ENCODE measurements around the gene NUP205. TPM values are rescaled to one million over a fixed set of nuclear protein-coding genes. Genes with fewer than 3 reads are reported as not detected.

The NUP205 gene
- total RNA-seq, 1 experiment from 2014 or later: 90.4 TPM

DNA sequence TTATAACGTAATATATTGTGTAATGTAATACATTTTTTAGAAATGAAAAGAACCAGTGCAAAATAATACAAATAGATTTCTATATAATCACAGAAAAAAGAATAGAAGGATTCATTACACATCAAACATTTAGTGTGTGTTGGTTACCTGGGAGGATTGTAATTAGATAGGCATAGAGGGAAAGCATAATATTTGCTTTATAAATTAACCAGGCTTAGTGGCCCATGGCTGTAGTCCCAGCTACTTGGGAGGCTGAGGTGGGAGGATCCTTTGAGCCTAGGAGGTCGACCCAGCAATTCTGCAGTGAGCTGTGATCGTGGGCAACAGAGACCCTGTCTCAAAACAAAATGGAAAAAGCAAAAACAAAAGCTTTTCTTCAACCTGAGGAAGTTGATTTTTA is 42.9 kb upstream of the NUP205 start:
- TF ChIP-seq SIN3A (IDR thresholded peaks at IDR 0.05; ENCODE audit: borderline replicate concordance, insufficient read depth, low read depth, low read length) (no peak), TCF7L2 (IDR thresholded peaks at IDR 0.05; ENCODE audit: low read depth, low read length) (no peak), POLR2AphosphoS5 (IDR thresholded peaks at IDR 0.05; ENCODE audit: low read depth, low read length) (no peak)
- TF ChIP-seq, protein P1, sequence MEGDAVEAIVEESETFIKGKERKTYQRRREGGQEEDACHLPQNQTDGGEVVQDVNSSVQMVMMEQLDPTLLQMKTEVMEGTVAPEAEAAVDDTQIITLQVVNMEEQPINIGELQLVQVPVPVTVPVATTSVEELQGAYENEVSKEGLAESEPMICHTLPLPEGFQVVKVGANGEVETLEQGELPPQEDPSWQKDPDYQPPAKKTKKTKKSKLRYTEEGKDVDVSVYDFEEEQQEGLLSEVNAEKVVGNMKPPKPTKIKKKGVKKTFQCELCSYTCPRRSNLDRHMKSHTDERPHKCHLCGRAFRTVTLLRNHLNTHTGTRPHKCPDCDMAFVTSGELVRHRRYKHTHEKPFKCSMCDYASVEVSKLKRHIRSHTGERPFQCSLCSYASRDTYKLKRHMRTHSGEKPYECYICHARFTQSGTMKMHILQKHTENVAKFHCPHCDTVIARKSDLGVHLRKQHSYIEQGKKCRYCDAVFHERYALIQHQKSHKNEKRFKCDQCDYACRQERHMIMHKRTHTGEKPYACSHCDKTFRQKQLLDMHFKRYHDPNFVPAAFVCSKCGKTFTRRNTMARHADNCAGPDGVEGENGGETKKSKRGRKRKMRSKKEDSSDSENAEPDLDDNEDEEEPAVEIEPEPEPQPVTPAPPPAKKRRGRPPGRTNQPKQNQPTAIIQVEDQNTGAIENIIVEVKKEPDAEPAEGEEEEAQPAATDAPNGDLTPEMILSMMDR (IDR thresholded peaks at IDR 0.05): no peak
- TF ChIP-seq, protein P2, sequence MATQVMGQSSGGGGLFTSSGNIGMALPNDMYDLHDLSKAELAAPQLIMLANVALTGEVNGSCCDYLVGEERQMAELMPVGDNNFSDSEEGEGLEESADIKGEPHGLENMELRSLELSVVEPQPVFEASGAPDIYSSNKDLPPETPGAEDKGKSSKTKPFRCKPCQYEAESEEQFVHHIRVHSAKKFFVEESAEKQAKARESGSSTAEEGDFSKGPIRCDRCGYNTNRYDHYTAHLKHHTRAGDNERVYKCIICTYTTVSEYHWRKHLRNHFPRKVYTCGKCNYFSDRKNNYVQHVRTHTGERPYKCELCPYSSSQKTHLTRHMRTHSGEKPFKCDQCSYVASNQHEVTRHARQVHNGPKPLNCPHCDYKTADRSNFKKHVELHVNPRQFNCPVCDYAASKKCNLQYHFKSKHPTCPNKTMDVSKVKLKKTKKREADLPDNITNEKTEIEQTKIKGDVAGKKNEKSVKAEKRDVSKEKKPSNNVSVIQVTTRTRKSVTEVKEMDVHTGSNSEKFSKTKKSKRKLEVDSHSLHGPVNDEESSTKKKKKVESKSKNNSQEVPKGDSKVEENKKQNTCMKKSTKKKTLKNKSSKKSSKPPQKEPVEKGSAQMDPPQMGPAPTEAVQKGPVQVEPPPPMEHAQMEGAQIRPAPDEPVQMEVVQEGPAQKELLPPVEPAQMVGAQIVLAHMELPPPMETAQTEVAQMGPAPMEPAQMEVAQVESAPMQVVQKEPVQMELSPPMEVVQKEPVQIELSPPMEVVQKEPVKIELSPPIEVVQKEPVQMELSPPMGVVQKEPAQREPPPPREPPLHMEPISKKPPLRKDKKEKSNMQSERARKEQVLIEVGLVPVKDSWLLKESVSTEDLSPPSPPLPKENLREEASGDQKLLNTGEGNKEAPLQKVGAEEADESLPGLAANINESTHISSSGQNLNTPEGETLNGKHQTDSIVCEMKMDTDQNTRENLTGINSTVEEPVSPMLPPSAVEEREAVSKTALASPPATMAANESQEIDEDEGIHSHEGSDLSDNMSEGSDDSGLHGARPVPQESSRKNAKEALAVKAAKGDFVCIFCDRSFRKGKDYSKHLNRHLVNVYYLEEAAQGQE (IDR thresholded peaks at IDR 0.05; ENCODE audit: insufficient read depth in 1 of 2, low read depth in 2 of 2, low read length in 1 of 2): no peak
- POLR2A ChIA-PET: no interaction called here
- intact Hi-C loops (cut with micrococcal nuclease; ENCODE audit: unreplicated experiment) (loop anchor here (10.0 kb wide), 1 partner anchor 130 kb away; no protein-coding TSS in a partner anchor), in situ Hi-C loops (cut with HindIII; ENCODE audit: low pct_unique_long_range_greater_than_20kb, low sequenced_read_pairs) (no loop called here)
- H3K4me1 ChIP-seq (ENCODE audit: control insufficient read depth, insufficient read depth, low read length): no peaks in the 10 kb centered on the region
- ATAC-seq: no peak
- DNase-seq (ENCODE audit: low read depth, low spot score): no peak
- H3K9me3 ChIP-seq (ENCODE audit: control insufficient read depth, insufficient read depth, low read depth, low read length): no peaks in the 10 kb centered on the region
- no peak overlapping the region for H3K27ac ChIP-seq (ENCODE audit: low read length)
- no peaks in the 10 kb centered on the region for H3K27me3 ChIP-seq (ENCODE audit: control insufficient read depth, insufficient read depth, low read length)
- CTCF ChIA-PET: interaction anchor here (1.0 kb wide), 1 partner anchor 131 kb away, joined by 3 read pairs; no protein-coding TSS in a partner anchor
- no peaks in the 10 kb centered on the region for H3K36me3 ChIP-seq (ENCODE audit: control insufficient read depth, insufficient read depth, low read length)
- H3K4me3 ChIP-seq (ENCODE audit: low read depth in 2 of 2, low read length in 2 of 2): no peak overlapping the region
- no TSS peak for BruUV-seq (replicated peaks)

DNA sequence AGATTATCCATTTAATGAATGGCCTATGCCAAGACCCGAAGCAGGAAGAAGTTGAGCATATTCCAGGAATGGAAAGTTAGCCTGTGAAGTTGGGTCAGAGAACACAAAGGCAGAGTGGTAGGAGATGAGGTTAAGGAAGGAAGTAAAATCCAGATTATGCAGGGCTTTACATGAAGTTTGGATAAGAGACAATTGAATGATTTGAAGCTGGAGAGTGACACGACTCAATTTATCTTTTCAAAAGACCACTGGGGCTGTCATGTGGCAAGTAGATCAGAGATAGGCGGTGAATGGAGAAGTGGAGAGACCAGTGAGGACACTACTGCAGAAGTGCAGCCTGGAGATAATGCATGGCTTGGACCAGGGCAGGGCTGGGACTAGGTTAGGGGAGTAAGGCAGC is 40.7 kb upstream of the NUP205 start:
- Histone ChIP-seq H3K4me3 (ENCODE audit: low read depth in 2 of 2, low read length in 2 of 2) (no peak overlapping the region), H3K9me3 (ENCODE audit: control insufficient read depth, insufficient read depth, low read depth, low read length) (no peaks in the 10 kb centered on the region), H3K4me1 (ENCODE audit: control insufficient read depth, insufficient read depth, low read length) (no peaks in the 10 kb centered on the region), H3K27ac (ENCODE audit: low read length) (no peak overlapping the region), H3K27me3 (ENCODE audit: control insufficient read depth, insufficient read depth, low read length) (no peaks in the 10 kb centered on the region), H3K36me3 (ENCODE audit: control insufficient read depth, insufficient read depth, low read length) (no peaks in the 10 kb centered on the region)
- CTCF ChIA-PET: no interaction called here
- POLR2A ChIA-PET: no interaction called here
- ATAC-seq (no peak), DNase-seq (ENCODE audit: low read depth, low spot score) (no peak)
- BruUV-seq (replicated peaks): no TSS peak
- in situ Hi-C loops (cut with HindIII; ENCODE audit: low pct_unique_long_range_greater_than_20kb, low sequenced_read_pairs): no loop called here
- TF ChIP-seq POLR2AphosphoS5 (IDR thresholded peaks at IDR 0.05; ENCODE audit: low read depth, low read length): no peak
- no peak for TF ChIP-seq SIN3A (IDR thresholded peaks at IDR 0.05; ENCODE audit: borderline replicate concordance, insufficient read depth, low read depth, low read length)
- TF ChIP-seq, protein P2 (IDR thresholded peaks at IDR 0.05; ENCODE audit: insufficient read depth in 1 of 2, low read depth in 2 of 2, low read length in 1 of 2): no peak
- TF ChIP-seq, protein P1 (IDR thresholded peaks at IDR 0.05): no peak
- no peak for TF ChIP-seq TCF7L2 (IDR thresholded peaks at IDR 0.05; ENCODE audit: low read depth, low read length)
- intact Hi-C loops (cut with micrococcal nuclease; ENCODE audit: unreplicated experiment): loop anchor here (10.0 kb wide), 1 partner anchor 128 kb away; no protein-coding TSS in a partner anchor

Data from Panc1 (cell line).